ENCODE results near the gene PTPRN2. TPM values are rescaled to one million over a fixed set of nuclear protein-coding genes. Genes with fewer than 3 reads are reported as not detected.

PTPRN2 gene
- total and polyA plus RNA-seq, 7 donors = 3.2 to 7.1 (median 5.5) TPM

DNA sequence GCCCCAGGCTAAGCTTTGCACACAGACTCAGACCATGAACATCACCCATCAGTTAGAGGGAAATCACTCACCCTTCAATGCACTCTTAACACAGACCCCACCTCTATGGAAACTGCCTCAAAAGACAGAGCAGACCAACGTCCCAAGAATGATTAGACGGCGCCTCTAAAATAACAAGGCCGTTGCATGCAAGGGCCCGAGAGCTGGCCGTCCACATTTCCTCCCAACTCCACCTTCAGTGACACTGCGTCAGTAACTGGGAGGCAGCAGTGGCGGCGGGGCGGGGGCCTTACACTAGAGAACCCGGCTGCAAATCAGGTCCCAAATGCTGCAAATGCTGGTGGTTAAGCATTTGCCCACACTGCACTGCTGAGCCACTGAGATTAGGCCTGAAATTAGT lies 115.0 kb downstream of the PTPRN2 start:
- H3K27me3 ChIP-seq = no peaks in the 10 kb centered on the region
- H3K4me1 ChIP-seq = peaks cover 0 to 37% (median 26%) of the 10 kb centered on the region in 4 donors
- TF ChIP-seq POLR2AphosphoS5 (IDR thresholded peaks at IDR 0.05) = no peak
- no peak for TF ChIP-seq EP300 (IDR thresholded peaks at IDR 0.05)
- TF ChIP-seq POLR2A (IDR thresholded peaks at IDR 0.05) = no peak
- TF ChIP-seq, protein P1, sequence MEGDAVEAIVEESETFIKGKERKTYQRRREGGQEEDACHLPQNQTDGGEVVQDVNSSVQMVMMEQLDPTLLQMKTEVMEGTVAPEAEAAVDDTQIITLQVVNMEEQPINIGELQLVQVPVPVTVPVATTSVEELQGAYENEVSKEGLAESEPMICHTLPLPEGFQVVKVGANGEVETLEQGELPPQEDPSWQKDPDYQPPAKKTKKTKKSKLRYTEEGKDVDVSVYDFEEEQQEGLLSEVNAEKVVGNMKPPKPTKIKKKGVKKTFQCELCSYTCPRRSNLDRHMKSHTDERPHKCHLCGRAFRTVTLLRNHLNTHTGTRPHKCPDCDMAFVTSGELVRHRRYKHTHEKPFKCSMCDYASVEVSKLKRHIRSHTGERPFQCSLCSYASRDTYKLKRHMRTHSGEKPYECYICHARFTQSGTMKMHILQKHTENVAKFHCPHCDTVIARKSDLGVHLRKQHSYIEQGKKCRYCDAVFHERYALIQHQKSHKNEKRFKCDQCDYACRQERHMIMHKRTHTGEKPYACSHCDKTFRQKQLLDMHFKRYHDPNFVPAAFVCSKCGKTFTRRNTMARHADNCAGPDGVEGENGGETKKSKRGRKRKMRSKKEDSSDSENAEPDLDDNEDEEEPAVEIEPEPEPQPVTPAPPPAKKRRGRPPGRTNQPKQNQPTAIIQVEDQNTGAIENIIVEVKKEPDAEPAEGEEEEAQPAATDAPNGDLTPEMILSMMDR (IDR thresholded peaks at IDR 0.05) = no peak
- no peak for DNase-seq
- H3K36me3 ChIP-seq = no peaks in the 10 kb centered on the region
- WGBS, 2 donors = 81 to 92% methylated on average over 11 of the region's 11 CpGs
- intact Hi-C loops (cut with DNase I) = no loop called here
- H3K4me3 ChIP-seq = no peak overlapping the region
- H3K9me3 ChIP-seq = no peaks in the 10 kb centered on the region
- peak overlapping the region in 3 of 4 donors; percentile 20 to 83 (median 79) for H3K27ac ChIP-seq

GRCh38 chr7:158471716-158472115 lies 115.9 kb downstream of the PTPRN2 start:
- DNase-seq = no peak
- WGBS, 2 donors = 96 to 97% methylated on average over 18 of the region's 18 CpGs
- Histone ChIP-seq H3K27me3 (no peaks in the 10 kb centered on the region), H3K36me3 (no peaks in the 10 kb centered on the region), H3K4me3 (no peak overlapping the region), H3K9me3 (no peaks in the 10 kb centered on the region), H3K27ac (peak overlapping the region in 3 of 4 donors; percentile 73 to 83 (median 79)), H3K4me1 (peaks cover 0 to 45% (median 27%) of the 10 kb centered on the region in 4 donors)
- TF ChIP-seq EP300 (IDR thresholded peaks at IDR 0.05) = no peak
- TF ChIP-seq POLR2AphosphoS5 (IDR thresholded peaks at IDR 0.05) = no peak
- TF ChIP-seq, protein P1 (IDR thresholded peaks at IDR 0.05) = no peak
- TF ChIP-seq POLR2A (IDR thresholded peaks at IDR 0.05) = no peak
- intact Hi-C loops (cut with DNase I) = no loop called here

GRCh38 chr7:158470336-158470735 lies 117.3 kb downstream of the PTPRN2 start:
- H3K36me3 ChIP-seq = no peaks in the 10 kb centered on the region
- intact Hi-C loops (cut with DNase I) = no loop called here
- H3K27ac ChIP-seq = peak overlapping the region in 3 of 4 donors; percentile 73 to 83 (median 79)
- TF ChIP-seq, protein P1 (IDR thresholded peaks at IDR 0.05) = no peak
- TF ChIP-seq POLR2AphosphoS5 (IDR thresholded peaks at IDR 0.05) (peak in 3 of 4 donors; percentile 2 to 70 (median 20)), POLR2A (IDR thresholded peaks at IDR 0.05) (no peak), EP300 (IDR thresholded peaks at IDR 0.05) (peak in 3 of 4 donors; percentile 74 to 93 (median 85))
- no peaks in the 10 kb centered on the region for H3K27me3 ChIP-seq
- no peaks in the 10 kb centered on the region for H3K9me3 ChIP-seq
- 89 to 91% methylated on average over 16 of the region's 16 CpGs for WGBS, 2 donors
- peak; percentile 85 for DNase-seq
- H3K4me1 ChIP-seq = peaks cover 0 to 45% (median 27%) of the 10 kb centered on the region in 4 donors
- H3K4me3 ChIP-seq = no peak overlapping the region

- intact Hi-C loops (cut with DNase I) = loop anchor here (1.0 kb wide), 1 partner anchor 36 kb away; no protein-coding TSS in a partner anchor
- no peaks in the 10 kb centered on the region for H3K9me3 ChIP-seq
- no peaks in the 10 kb centered on the region for H3K27me3 ChIP-seq
- TF ChIP-seq POLR2A (IDR thresholded peaks at IDR 0.05) (no peak), EP300 (IDR thresholded peaks at IDR 0.05) (peak; percentile 78 to 98 (median 84)), POLR2AphosphoS5 (IDR thresholded peaks at IDR 0.05) (peak; percentile 81 to 94 (median 90))
- TF ChIP-seq, protein P1 (IDR thresholded peaks at IDR 0.05) = no peak
- H3K4me3 ChIP-seq = no peak overlapping the region
- DNase-seq = no peak
- peak overlapping the region in 3 of 4 donors; percentile 73 to 85 (median 83) for H3K27ac ChIP-seq
- H3K4me1 ChIP-seq = peaks cover 0 to 45% (median 27%) of the 10 kb centered on the region in 4 donors
- H3K36me3 ChIP-seq = no peaks in the 10 kb centered on the region
- WGBS, 2 donors = 49 to 78% methylated on average over 8 of the region's 8 CpGs
These were observed 118.1 kb downstream of the PTPRN2 start for GRCh38 chr7:158469396-158470051.

All from sigmoid colon (tissue), 7 donors.